Neural cell (in vitro differentiated cells): ENCODE results near the gene LSMEM2. TPM values are rescaled to one million over a fixed set of nuclear protein-coding genes. Genes with fewer than 3 reads are reported as not detected.

ENCODE experiments used
- H2AFZ ChIP-seq: fragments of 200-600, 300-800 bp; sonication (generic), shearing (Covaris generic); 2 replicates; pipeline ENCODE4 v1.6.0; 2014; ENCODE audit warnings: low read depth, mild to moderate bottlenecking, antibody characterized with exemption, low read length, moderate library complexity
- H3F3A ChIP-seq: fragments of 200-600 bp; shearing (Covaris generic); 2 replicates; pipeline ENCODE4 v1.6.1; 2016; ENCODE audit warnings: mild to moderate bottlenecking, moderate library complexity, mixed read lengths, antibody characterized with exemption, low read length; ENCODE audit not compliant: insufficient read depth, poor library complexity, severe bottlenecking
- H3K27ac ChIP-seq: fragments of 200-600, 300-800 bp; sonication (generic), shearing (Covaris generic); 2 replicates; pipeline ENCODE4 v1.5.1; 2014; ENCODE audit warnings: mild to moderate bottlenecking, low read length, moderate library complexity
- H3K27me3 ChIP-seq: fragments of 300-800, 200-600 bp; sonication (generic), shearing (Covaris generic); 2 replicates; pipeline ENCODE4 v1.6.0; 2014; ENCODE audit warnings: mild to moderate bottlenecking, low read depth, low read length, moderate library complexity; ENCODE audit not compliant: insufficient read depth
- H3K36me3 ChIP-seq: fragments of 300-800, 200-600 bp; sonication (generic), shearing (Covaris generic); 2 replicates; pipeline ENCODE4 v1.5.1; 2014; ENCODE audit warnings: mild to moderate bottlenecking, antibody characterized with exemption, low read length, moderate library complexity; ENCODE audit not compliant: insufficient read depth
- H3K4me2 ChIP-seq: fragments of 300-800, 200-600 bp; sonication (generic), shearing (Covaris generic); 2 replicates; pipeline ENCODE4 v1.6.0; 2014; ENCODE audit warnings: mild to moderate bottlenecking, low read length
- H3K4me3 ChIP-seq: fragments of 300-800, 200-600 bp; sonication (generic), shearing (Covaris generic); 2 replicates; pipeline ENCODE4 v1.5.1; 2014; ENCODE audit warnings: mild to moderate bottlenecking, low read length, moderate library complexity
- H3K79me2 ChIP-seq: fragments of 200-600 bp; shearing (Covaris generic); replicated peaks from 2 replicates; pipeline ENCODE4 v1.6.0; 2014; ENCODE audit warnings: mild to moderate bottlenecking, low read length, moderate library complexity; ENCODE audit not compliant: insufficient read depth
- H3K9ac ChIP-seq: fragments of 300-800, 200-600 bp; sonication (generic), shearing (Covaris generic); 2 replicates; pipeline ENCODE4 v1.6.1; 2016; ENCODE audit warnings: mild to moderate bottlenecking, low read length, mixed read lengths
- H3K9me2 ChIP-seq: fragments of 200-600 bp; shearing (Covaris generic); 2 replicates; pipeline ENCODE4 v1.6.1; 2016; ENCODE audit warnings: mild to moderate bottlenecking, low read length, mixed read lengths; ENCODE audit not compliant: insufficient read depth
- H3K9me3 ChIP-seq: fragments of 200-600, 300-800 bp; sonication (generic), shearing (Covaris generic); 2 replicates; pipeline ENCODE4 v1.6.1; 2016; ENCODE audit warnings: mild to moderate bottlenecking, mixed run types, low read length, moderate library complexity, mixed read lengths
- H4K20me1 ChIP-seq: fragments of 200-600 bp; shearing (Covaris generic); 2 replicates; pipeline ENCODE4 v1.6.1; 2016; ENCODE audit warnings: mild to moderate bottlenecking, mixed run types; ENCODE audit not compliant: insufficient read depth
- EP300 ChIP-seq: fragments of 450-650 bp; conservative IDR thresholded peaks from 2 replicates; pipeline ENCODE4 v1.6.1; 2014; ENCODE audit warnings: antibody characterized with exemption, mild to moderate bottlenecking, moderate library complexity; ENCODE audit not compliant: poor library complexity, severe bottlenecking
- EZH2 ChIP-seq: fragments of 200-600, 300-800 bp; shearing (Covaris generic), sonication (generic); IDR thresholded peaks from 2 replicates; pipeline ENCODE4 v1.6.1; 2014; ENCODE audit warnings: antibody characterized with exemption, low read length, borderline replicate concordance, mild to moderate bottlenecking; ENCODE audit not compliant: insufficient read depth, poor library complexity, severe bottlenecking
- MXI1 ChIP-seq: fragments of 450-650 bp; conservative IDR thresholded peaks from 2 replicates; pipeline ENCODE4 v1.6.1; 2014; ENCODE audit warnings: antibody characterized with exemption, mild to moderate bottlenecking; ENCODE audit not compliant: poor library complexity, severe bottlenecking
- POLR2AphosphoS5 ChIP-seq: IDR thresholded peaks from 2 replicates; pipeline ENCODE4 v1.6.1; 2012
- RAD21 ChIP-seq: fragments of 450-650 bp; conservative IDR thresholded peaks from 2 replicates; pipeline ENCODE4 v1.6.1; 2014; ENCODE audit warnings: antibody characterized with exemption, mild to moderate bottlenecking, moderate library complexity
- SMC3 ChIP-seq: fragments of 450-650 bp; conservative IDR thresholded peaks from 2 replicates; pipeline ENCODE4 v1.6.1; 2014; ENCODE audit warnings: antibody characterized with exemption, mild to moderate bottlenecking, moderate library complexity; ENCODE audit not compliant: poor library complexity
- TAF1 ChIP-seq: IDR thresholded peaks from 2 replicates; pipeline ENCODE4 v1.6.1; 2012; ENCODE audit warnings: low read depth
- polyA plus RNA-seq: library from polyadenylated mRNA; depleted of rRNA; stranded (reverse); fragments of >200 nt; gene quantifications from 2 replicates; pipeline ENCODE4 v1.2.3, GENCODE V29; 2014
- TF ChIP-seq, protein P1 (sequence below): IDR thresholded peaks from 2 replicates; pipeline ENCODE4 v1.6.1; 2012; ENCODE audit warnings: borderline replicate concordance
- TF ChIP-seq, protein P2 (sequence below): fragments of 450-650 bp; IDR thresholded peaks from 2 replicates; pipeline ENCODE4 v1.5.1; 2014; ENCODE audit warnings: antibody characterized with exemption, mild to moderate bottlenecking, moderate library complexity; ENCODE audit not compliant: poor library complexity, severe bottlenecking

The LSMEM2 gene
- polyA plus RNA-seq, 1 donor from 2014 or later = not detected

- TF ChIP-seq EZH2 = no peak
- no peak for TF ChIP-seq EP300
- no peak for TF ChIP-seq TAF1
- TF ChIP-seq, protein P1, sequence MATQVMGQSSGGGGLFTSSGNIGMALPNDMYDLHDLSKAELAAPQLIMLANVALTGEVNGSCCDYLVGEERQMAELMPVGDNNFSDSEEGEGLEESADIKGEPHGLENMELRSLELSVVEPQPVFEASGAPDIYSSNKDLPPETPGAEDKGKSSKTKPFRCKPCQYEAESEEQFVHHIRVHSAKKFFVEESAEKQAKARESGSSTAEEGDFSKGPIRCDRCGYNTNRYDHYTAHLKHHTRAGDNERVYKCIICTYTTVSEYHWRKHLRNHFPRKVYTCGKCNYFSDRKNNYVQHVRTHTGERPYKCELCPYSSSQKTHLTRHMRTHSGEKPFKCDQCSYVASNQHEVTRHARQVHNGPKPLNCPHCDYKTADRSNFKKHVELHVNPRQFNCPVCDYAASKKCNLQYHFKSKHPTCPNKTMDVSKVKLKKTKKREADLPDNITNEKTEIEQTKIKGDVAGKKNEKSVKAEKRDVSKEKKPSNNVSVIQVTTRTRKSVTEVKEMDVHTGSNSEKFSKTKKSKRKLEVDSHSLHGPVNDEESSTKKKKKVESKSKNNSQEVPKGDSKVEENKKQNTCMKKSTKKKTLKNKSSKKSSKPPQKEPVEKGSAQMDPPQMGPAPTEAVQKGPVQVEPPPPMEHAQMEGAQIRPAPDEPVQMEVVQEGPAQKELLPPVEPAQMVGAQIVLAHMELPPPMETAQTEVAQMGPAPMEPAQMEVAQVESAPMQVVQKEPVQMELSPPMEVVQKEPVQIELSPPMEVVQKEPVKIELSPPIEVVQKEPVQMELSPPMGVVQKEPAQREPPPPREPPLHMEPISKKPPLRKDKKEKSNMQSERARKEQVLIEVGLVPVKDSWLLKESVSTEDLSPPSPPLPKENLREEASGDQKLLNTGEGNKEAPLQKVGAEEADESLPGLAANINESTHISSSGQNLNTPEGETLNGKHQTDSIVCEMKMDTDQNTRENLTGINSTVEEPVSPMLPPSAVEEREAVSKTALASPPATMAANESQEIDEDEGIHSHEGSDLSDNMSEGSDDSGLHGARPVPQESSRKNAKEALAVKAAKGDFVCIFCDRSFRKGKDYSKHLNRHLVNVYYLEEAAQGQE = no peak
- TF ChIP-seq MXI1 = no peak
- no peak for TF ChIP-seq POLR2AphosphoS5
- no peak for TF ChIP-seq RAD21
- TF ChIP-seq, protein P2, sequence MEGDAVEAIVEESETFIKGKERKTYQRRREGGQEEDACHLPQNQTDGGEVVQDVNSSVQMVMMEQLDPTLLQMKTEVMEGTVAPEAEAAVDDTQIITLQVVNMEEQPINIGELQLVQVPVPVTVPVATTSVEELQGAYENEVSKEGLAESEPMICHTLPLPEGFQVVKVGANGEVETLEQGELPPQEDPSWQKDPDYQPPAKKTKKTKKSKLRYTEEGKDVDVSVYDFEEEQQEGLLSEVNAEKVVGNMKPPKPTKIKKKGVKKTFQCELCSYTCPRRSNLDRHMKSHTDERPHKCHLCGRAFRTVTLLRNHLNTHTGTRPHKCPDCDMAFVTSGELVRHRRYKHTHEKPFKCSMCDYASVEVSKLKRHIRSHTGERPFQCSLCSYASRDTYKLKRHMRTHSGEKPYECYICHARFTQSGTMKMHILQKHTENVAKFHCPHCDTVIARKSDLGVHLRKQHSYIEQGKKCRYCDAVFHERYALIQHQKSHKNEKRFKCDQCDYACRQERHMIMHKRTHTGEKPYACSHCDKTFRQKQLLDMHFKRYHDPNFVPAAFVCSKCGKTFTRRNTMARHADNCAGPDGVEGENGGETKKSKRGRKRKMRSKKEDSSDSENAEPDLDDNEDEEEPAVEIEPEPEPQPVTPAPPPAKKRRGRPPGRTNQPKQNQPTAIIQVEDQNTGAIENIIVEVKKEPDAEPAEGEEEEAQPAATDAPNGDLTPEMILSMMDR = no peak
- TF ChIP-seq SMC3 = no peak
- H4K20me1 ChIP-seq = no peaks in the 10 kb centered on the region
- H3K27ac ChIP-seq = no peak overlapping the region
- no peaks in the 10 kb centered on the region for H3K9me3 ChIP-seq
- H3K36me3 ChIP-seq = no peaks in the 10 kb centered on the region
- no peak overlapping the region for H3K4me3 ChIP-seq
- H2AFZ ChIP-seq = no peak overlapping the region
- no peaks in the 10 kb centered on the region for H3K27me3 ChIP-seq
- H3K79me2 ChIP-seq = peaks cover 32% of the 10 kb centered on the region
- H3K4me2 ChIP-seq = no peak overlapping the region
- H3F3A ChIP-seq = no peaks in the 10 kb centered on the region
- H3K9me2 ChIP-seq = no peaks in the 10 kb centered on the region
- no peak overlapping the region for H3K9ac ChIP-seq
Observed at GRCh38 chr3:50331364-50331907, 52.5 kb downstream of the LSMEM2 start.

DNA sequence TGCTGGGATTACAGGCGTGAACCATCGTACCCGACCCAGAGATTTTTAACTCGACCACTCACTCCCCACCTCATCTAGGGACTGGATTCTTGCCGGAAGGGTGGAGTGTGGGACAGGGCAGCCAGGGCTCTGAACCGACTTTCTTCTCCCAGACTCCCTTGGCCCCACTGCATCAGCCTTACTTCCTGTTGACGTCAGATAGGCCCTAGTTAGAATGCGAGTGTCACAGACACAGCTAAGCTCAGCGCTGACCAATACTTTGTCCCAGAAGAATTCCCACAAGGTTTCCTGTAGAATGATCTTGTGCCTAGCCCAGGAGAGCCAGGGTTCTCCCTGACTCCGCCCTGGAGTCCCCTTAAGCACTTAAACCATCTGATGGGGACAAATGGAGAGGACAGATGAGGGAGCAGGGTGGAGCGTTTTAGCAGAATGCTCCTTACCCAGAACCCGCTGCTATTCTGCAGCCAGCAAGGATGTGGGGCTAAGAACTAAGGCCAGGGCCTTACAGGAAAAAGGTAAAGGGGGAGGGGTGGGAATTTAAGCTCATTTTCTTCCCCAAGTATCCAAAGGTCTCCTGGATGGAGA, 54.9 kb downstream of the LSMEM2 start:
- Histone ChIP-seq H3K27me3 (no peaks in the 10 kb centered on the region), H3K27ac (no peak overlapping the region), H3K36me3 (no peaks in the 10 kb centered on the region), H3K9ac (no peak overlapping the region), H3F3A (no peaks in the 10 kb centered on the region), H3K79me2 (peaks cover 24% of the 10 kb centered on the region), H3K9me3 (no peaks in the 10 kb centered on the region), H3K9me2 (no peaks in the 10 kb centered on the region), H3K4me3 (no peak overlapping the region), H2AFZ (no peak overlapping the region), H4K20me1 (no peaks in the 10 kb centered on the region), H3K4me2 (no peak overlapping the region)
- TF ChIP-seq SMC3 (no peak), MXI1 (no peak), POLR2AphosphoS5 (no peak), TAF1 (no peak), RAD21 (no peak), EP300 (no peak), EZH2 (no peak)
- TF ChIP-seq, protein P1 = no peak
- TF ChIP-seq, protein P2 = no peak
